ENCODE data around the gene PAIP2.

GRCh38 chr5:139340051-139340450, 1.6 kb upstream of the PAIP2 start:
- TF ChIP-seq CTCF (IDR thresholded peaks at IDR 0.05 in 2 of 3, conservative IDR thresholded peaks at IDR 0.05 in 1 of 3; ENCODE audit: borderline replicate concordance in 1 of 3, insufficient read depth in 1 of 3, low read depth in 2 of 3, low read length in 2 of 3) (no peak), POLR2A (IDR thresholded peaks at IDR 0.05; ENCODE audit: borderline replicate concordance, extremely low read depth, insufficient read depth, insufficient read length) (no peak), JUND (IDR thresholded peaks at IDR 0.05) (no peak), ZBTB33 (IDR thresholded peaks at IDR 0.05; ENCODE audit: extremely low read depth, insufficient replicate concordance, low read length) (no peak), EZH2phosphoT487 (IDR thresholded peaks at IDR 0.05; ENCODE audit: borderline replicate concordance) (no peak), SIN3A (IDR thresholded peaks at IDR 0.05; ENCODE audit: low read depth) (no peak), EZH2 (IDR thresholded peaks at IDR 0.05) (no peak), POLR2AphosphoS5 (IDR thresholded peaks at IDR 0.05; ENCODE audit: low read depth, low read length) (no peak), SP1 (IDR thresholded peaks at IDR 0.05; ENCODE audit: low read depth) (no peak), ATF3 (IDR thresholded peaks at IDR 0.05) (no peak)

All from HCT116 (cell line).